Dermis blood vessel endothelial cell (primary cell): ENCODE data around the gene LTO1. TPM values are rescaled to one million over a fixed set of nuclear protein-coding genes. Genes with fewer than 3 reads are reported as not detected.

Source experiments
- DNase-seq: peaks from one replicate; pipeline ENCODE4 v3.0.0; 2010
- total RNA-seq: library from RNA; depleted of rRNA; stranded (reverse); fragments of >200 nt; gene quantifications from 2 replicates; pipeline ENCODE4 v1.2.3, GENCODE V29; 2014

The LTO1 gene
- total RNA-seq, 1 donor from 2014 or later, result 16.0 TPM

DNA sequence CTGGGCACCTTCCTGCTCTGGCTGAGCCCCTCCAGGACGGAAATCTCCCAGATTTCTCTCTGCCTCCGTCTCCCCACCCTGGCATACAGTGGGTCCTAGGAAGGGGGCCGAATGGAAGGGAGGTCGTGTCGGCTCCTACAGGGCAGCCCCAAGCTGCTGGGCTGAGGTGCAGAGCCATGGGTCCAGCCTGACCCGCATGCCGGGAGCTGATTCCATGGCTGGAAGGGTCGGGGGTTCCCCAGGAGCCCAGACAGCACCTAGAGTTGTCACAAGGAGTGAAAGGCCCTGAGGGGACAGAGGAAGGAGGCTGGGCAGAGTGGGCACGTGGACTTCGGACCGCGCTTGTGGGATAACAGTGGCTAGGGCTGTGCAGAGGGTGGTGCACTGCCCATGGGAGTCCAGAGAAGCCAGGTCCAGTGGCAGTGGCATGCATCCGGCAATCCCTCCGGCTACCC, 17.7 kb downstream of the LTO1 start:
- DNase-seq, result no peak

DNA sequence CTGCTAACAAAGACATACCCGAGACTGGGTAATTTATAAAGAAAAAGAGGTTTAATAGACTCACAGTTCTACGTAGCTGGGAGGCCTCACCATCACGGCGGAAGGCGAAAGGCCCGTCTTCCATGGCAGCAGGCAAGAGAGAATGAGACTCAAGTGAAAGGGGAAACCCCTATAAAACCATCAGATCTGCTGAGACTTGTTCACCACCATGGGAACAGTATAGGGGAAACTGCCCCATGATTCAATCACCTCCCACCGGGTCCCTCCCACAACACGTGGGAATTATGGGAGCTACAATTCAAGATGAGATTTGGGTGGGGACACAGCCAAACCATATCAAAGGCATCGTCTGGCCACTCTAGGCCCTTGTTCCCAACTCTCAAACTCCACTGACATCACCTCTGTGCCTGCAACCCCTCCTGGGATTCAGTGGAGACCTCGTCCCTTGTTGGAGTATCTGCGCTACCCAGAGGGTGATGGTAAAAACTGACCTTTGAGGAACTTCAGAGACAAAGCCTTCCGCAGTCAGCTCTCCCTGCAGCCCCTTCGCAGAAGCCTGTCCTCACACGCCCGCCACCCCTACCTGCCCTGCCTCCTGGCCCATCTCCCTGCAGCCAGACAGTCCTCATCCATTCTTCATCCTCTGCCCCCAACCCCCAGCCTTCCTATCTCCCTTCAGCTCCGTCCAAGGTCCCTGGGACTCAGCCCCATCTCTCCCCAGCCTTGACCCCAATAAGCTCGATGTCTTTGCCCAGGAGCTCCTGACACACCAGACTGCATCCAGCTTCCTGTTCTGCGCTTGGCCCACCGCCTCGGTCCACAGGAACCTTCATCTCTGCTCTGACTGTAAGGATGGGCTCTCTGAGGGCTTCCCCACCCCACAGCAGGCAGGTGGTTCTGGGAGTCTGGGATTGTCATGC, 18.4 kb downstream of the LTO1 start:
- DNase-seq, result no peak

DNA sequence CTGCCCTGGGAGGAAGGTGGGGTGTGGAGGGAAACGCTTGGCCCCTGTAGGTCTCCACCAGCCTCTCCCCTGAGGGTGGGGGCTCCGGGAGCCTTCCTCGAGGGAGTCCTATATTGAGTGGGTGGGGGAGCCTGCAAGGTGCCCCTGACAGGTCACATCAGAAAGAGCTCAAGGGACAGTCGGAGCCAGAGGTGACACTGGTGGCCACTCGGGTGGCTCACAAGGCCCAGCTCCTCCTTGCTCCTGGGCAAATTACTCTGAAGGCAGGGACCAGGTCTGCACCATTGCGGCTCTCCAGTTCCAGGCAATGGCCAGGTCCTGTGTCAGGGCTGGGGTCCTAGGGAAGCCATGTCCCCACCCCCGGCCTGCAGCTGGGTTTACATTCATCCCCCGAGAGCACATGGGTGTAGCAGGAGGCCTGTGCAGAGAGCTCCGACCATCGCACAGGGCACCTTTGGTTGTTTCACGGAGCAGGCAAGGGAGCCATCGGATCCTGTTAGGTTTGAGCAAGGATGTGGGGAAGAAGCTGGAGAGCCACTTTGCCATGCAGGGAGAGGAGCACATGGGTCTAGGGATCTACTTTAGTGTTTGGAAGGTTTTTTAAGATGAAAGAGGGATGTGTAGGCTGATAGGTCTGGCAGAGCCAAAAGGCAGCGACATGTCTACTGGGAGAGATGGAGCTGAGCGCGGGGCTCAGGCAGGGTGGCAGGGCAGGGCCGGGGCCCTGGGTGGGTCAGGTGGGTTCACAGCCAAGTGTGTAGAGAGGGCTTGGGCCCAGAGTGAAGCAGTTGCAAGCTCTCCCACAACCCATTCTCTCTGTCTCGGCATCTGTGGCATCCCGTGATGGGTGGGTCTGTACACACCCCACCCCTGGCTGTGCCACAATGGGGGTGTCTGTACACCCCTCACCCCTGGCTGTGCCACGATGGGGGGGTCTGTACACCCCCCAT, 19.4 kb downstream of the LTO1 start:
- DNase-seq, result no peak

DNA sequence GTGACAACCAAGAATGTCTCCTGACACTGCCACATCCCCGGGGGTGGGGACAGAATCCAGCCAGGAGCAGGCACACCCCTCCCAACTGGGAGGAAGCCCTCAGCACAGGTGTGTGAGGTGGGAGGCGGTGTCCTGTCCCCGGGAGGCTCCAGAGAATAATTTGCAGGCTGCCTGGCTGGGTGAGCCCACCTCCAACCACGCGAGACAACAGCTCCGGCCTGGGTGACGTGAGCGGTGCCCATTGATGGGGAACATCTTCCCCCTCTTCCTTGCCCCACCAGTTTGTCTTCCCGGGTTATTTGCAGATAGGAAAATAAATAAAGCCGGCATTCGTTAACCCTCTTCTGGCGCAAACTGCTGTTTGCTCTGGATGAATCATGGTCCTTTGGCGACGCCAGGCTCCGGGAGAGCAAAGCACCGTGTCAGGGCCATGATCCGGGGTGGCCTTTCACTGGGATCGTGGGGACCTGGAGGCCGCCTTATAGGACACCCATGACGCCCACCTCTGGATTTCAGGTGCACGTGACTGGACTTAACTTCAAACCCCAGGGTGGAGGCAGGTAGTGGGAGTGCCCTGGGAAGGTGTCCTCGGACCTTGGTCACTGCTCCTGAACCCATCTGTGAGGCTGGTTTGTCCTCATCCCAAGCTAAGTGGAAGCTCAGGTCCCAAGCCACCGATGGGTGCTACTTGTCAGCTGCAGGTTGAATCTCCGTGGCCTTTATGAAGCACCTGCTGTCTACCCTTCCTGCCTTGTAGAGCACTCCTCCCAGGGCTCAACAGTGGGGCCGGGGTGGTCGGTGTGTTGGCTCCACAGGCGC, 20.3 kb downstream of the LTO1 start:
- peak; percentile 36 for DNase-seq

DNA sequence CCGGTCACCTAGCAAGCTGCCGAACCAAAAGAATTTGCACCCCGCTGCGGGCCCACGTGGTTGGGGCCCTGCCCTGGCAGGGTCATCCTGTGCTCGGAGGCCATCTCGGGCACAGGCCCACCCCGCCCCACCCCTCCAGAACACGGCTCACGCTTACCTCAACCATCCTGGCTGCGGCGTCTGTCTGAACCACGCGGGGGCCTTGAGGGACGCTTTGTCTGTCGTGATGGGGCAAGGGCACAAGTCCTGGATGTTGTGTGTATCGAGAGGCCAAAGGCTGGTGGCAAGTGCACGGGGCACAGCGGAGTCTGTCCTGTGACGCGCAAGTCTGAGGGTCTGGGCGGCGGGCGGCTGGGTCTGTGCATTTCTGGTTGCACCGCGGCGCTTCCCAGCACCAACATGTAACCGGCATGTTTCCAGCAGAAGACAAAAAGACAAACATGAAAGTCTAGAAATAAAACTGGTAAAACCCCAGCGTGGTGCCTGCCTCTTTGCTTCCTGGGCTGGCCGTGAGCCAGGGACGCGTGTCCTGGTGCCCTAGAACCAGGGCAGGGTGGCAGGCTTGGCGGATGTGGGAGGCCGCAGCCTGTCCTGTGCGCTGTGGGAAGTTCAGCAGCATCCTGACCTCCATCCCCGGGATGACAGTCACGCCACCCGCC, 21.0 kb downstream of the LTO1 start:
- no peak for DNase-seq

DNA sequence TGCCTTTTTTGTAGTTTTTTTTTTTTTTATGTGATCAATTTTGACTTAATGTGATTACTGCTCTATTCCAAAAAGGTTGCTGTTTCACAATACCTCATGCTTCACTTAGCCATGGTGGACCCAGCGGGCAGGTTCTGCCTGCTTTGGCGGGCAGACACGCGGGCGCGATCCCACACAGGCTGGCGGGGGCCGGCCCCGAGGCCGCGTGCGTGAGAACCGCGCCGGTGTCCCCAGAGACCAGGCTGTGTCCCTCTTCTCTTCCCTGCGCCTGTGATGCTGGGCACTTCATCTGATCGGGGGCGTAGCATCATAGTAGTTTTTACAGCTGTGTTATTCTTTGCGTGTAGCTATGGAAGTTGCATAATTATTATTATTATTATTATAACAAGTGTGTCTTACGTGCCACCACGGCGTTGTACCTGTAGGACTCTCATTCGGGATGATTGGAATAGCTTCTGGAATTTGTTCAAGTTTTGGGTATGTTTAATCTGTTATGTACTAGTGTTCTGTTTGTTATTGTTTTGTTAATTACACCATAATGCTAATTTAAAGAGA, 21.7 kb downstream of the LTO1 start:
- no peak for DNase-seq

DNA sequence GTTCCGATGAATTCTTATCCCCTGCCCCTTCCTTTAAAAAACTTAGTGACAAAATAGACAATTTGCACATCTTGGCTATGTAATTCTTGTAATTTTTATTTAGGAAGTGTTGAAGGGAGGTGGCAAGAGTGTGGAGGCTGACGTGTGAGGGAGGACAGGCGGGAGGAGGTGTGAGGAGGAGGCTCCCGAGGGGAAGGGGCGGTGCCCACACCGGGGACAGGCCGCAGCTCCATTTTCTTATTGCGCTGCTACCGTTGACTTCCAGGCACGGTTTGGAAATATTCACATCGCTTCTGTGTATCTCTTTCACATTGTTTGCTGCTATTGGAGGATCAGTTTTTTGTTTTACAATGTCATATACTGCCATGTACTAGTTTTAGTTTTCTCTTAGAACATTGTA, 22.2 kb downstream of the LTO1 start:
- DNase-seq, result no peak

DNA sequence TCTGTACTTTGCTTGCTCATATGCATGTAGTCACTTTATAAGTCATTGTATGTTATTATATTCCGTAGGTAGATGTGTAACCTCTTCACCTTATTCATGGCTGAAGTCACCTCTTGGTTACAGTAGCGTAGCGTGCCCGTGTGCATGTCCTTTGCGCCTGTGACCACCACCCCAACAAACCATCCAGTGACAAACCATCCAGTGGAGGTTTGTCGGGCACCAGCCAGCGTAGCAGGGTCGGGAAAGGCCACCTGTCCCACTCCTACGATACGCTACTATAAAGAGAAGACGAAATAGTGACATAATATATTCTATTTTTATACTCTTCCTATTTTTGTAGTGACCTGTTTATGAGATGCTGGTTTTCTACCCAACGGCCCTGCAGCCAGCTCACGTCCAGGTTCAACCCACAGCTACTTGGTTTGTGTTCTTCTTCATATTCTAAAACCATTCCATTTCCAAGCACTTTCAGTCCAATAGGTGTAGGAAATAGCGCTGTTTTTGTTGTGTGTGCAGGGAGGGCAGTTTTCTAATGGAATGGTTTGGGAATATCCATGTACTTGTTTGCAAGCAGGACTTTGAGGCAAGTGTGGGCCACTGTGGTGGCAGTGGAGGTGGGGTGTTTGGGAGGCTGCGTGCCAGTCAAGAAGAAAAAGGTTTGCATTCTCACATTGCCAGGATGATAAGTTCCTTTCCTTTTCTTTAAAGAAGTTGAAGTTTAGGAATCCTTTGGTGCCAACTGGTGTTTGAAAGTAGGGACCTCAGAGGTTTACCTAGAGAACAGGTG, 23.1 kb downstream of the LTO1 start:
- no peak for DNase-seq

DNA sequence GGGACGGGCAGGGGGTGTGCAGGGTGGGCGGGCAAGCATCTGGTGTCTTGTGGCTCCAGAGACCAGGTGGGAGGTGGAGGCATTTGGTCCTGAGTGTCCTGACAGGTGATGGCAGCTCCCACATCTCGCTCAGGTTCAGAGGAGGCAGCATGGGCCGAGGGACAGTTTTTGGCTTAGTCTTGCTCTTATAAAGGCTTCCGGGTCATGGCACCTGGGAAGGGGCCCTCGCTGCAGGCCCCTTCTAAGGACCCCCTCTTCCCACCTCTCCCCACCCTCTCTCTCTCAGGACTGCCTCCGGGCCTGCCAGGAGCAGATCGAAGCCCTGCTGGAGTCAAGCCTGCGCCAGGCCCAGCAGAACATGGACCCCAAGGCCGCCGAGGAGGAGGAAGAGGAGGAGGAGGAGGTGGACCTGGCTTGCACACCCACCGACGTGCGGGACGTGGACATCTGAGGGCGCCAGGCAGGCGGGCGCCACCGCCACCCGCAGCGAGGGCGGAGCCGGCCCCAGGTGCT, 24.3 kb downstream of the LTO1 start:
- no peak for DNase-seq

DNA sequence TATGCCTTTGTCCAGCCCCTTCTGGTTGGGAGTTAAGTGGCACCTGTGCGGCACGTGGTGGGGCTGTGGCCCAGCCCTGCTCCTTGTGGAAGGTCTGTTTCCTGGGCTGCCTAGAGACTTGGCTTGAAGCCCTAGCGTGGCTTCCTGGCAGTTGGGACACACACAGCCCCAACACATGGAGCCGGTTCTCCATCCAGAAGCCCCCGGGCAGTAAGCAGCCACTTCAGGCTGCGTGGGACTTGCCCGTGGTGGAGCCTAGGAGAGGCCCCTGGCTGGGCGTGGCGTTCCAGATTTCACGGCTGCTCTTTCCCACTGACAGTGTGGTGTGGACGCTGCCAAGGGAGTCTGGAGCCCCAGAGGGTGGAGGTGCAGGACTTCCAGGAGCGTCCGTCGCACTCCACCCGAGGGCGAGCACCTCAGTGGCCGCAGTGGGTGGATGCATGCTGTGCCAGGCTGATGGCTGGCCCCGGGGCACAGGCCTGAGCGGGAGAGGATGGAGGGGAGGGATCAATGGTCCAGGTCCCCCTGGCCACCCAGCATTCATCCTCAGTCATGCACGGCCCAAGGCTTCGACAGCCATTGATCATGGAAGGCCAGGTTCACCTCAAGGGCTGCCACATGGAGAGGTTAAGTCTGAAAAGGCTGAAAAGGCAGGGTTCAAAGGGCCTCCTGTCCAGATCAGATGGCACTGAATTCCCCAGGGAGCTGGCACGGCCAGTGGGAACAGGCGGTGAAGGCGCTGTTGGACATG, 24.9 kb downstream of the LTO1 start:
- no peak for DNase-seq

DNA sequence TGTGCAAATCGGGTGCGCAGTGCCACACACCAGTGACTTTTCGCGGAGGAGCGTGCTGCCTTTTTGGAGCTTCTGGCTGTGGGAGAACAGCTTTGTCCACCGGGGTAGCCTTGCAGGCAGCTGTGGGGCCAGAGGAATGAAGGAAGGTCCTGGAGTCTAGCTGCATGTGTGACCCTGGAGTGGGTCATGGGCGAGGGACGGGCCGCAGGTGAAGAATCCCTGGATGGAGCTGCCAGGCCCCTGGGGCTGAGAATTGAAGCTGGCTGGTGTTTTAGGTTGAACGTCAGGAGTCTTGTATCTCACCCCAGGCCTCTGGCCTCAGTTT, 25.6 kb downstream of the LTO1 start:
- no peak for DNase-seq

DNA sequence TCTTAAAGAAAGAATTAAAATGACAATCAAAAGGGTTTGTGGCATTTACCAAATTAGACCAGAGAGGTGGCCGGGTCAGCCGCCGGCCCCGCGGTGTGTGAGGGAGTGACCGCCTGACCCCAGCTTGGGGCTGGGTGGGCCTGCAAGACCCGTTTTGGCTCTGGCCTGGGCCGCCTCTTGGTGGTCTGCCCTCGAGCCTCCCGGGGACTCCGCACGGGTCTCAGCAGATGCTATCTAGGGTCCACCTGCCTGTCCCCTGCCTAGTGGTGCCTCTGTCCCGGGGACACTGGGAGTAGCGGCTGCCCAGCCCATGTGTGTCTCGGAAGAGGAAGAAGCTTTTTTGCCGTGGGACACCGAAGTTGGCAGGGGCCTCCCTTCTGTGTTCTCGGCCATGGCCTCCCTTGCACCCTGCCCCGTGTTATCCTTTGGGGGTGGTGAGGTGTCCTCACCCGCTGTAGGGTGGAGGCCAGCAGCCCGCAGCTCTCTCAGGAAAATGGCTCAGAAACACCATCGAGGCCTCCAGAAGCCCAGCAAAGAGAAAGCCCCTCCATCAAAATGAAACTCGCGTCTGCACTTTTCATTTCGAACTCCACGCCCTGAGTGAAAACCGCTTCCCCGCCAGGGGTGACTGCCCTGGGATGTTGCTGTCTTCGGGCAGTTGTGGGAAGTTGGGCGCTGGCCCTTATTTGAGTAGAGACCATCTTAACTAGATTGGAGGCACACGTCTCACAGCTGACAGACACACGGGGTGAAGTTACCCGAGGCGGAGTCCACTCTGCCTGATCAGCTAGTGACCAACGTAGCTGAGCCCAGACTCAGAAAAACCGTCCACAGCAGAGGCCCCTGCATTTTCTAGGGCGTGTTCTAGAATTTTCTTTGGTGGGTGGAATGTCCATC, 26.2 kb downstream of the LTO1 start:
- DNase-seq, result no peak

DNA sequence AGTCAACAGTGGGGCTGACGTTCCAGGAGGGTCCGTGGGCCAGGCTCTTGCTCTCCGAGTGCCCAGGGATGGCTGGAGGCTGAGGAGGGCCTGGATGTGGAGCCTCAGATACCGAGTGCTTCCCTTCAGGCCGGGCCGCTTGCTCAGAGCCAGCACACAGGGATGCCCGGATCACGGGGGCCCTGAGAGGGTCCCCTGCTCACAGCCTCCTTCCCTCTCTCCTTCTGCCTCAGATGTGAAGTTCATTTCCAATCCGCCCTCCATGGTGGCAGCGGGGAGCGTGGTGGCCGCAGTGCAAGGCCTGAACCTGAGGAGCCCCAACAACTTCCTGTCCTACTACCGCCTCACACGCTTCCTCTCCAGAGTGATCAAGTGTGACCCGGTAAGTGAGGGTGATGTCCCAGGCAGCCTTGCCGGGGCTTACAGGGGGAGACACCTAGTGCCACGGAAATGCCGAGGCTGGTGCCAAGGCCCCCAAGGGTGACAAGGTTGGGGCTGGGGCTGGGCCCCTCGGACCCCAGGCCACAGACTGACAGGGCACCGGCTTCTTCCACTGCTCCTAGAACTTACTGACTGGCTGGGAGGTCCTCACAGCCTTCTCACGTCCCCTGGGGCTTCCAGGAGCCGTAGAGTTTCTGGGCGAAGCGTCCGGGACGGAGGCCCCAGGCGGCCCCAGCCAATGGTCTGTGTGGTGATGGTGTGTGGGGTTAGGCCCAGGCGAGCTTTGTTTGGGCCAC, 27.2 kb downstream of the LTO1 start:
- no peak for DNase-seq

DNA sequence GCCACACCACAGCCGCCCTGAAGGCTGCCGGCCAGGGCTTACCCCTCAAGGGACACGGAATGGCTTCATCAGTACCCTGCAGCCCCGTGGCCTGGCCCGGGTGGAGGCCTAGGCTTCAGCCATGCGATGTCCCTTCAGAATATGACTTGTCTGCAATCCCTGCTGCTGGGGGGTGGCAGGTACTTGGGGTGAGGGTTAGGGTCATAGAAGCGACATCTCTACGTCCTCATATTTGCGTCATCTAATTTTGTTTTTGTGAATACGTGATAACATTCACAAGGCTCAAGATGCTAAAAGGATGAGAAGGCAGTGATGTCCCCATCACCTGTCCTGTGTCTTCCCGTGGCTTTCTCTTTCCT, 27.8 kb downstream of the LTO1 start:
- DNase-seq, result no peak

DNA sequence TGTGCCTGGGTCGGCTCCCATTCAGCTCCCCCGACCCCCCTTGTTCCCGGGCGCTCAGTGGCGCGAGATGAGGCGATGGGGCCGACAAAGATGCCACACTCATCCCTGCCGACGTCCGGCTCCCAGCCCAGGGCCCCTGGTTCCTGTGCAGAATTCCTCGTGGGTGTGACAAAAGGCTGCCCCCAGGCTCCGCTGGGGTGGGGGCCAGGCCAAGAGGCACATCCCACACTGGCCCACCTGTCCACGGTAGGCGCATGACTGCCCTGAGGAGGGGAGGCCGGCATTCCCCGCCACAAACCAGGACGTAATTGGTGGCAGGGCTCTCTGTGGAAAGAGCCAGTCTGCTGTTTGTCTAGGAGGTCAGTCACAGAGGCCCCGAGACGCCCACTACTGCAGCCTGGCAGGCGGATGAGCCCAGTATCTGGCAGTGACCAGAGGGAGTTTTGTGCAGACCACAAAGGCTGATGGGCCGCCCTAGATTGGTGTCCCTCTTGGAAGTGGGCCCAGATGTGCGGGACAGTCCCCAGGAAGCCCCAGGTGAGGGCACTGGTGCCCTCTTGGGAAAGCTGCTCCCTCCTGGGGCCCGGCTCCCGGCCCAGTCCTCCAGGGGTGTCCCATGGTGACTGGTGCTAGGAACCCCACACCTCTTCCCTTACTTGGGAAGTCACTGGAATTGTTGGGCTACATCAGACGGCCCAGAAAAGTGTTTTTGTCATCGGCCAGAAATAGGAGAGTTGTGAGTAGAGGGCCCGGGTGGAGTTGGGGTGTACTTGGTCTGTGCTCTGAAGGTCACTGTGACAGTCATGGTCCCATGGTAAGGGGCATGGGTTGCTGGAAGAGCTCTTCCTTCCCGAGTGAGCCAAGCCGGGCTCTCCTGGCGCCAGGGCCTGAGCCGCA, 28.4 kb downstream of the LTO1 start:
- no peak for DNase-seq

DNA sequence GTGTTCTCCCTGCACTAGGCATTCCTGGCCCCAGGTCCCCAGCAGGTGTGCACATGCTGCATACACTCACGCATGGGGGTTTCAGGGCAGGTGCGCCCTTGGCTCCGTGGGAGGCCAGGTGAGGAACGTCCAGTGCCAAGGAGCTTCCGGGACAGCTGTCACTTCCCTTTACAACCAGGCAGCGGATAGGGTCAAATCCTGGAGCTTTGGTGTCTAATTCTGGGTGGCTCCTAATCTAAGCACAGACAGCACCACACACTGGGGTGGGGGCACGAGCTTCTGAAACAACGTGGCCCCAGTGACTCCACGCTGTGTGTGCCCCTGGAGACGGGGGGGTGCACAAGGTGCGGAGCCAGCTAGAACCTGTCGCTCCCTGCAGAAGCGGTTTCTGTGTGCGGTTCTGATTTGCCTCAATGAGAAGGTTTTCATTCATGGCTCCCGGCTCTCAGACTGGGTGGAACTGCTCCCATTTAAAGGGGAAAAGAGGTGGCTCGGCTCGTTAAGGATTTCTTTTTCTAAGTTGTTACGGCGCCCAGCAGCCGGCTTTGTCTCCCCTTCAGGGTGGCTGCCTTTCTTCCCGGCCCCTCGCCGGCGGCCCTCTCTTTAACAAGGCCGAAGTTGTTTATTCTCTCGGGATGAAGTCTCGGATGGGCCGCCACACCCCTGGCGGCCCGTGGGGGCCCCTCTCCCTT, 29.2 kb downstream of the LTO1 start:
- DNase-seq, result no peak
